Superior temporal gyrus (tissue), 1 donor: Measurements from ENCODE around the gene CBR3.
"Not testable (repeated sequence)": the region's sequence is repeated elsewhere in the genome, so short reads cannot be mapped to it uniquely, and the experiment has no call there.

Experiments used
- DNase-seq: peaks from one replicate; pipeline ENCODE4 v3.0.0-alpha.2; 2016; ENCODE audit errors: extremely low spot score

CBR3 gene

GRCh38 chr21:36117286-36117741, 17.6 kb upstream of the CBR3 start:
- no peak for DNase-seq

- no peak for DNase-seq
Observed at GRCh38 chr21:36120304-36120888, 14.5 kb upstream of the CBR3 start.

GRCh38 chr21:36122977-36123376, 11.9 kb upstream of the CBR3 start:
- no peak for DNase-seq

GRCh38 chr21:36124395-36124794, 10.5 kb upstream of the CBR3 start:
- DNase-seq = no peak

- DNase-seq = peak; percentile 81
Observed at GRCh38 chr21:36125512-36126207, 9.2 kb upstream of the CBR3 start.

GRCh38 chr21:36126208-36126565, 8.7 kb upstream of the CBR3 start:
- DNase-seq = no peak

GRCh38 chr21:36126621-36127110, 8.2 kb upstream of the CBR3 start:
- no peak for DNase-seq

GRCh38 chr21:36127250-36127904, 7.5 kb upstream of the CBR3 start:
- no peak for DNase-seq

- no peak for DNase-seq
Observed at GRCh38 chr21:36127977-36128376, 6.9 kb upstream of the CBR3 start.

GRCh38 chr21:36129219-36129618, 5.7 kb upstream of the CBR3 start:
- no peak for DNase-seq

GRCh38 chr21:36130414-36130762, 4.5 kb upstream of the CBR3 start:
- not testable (repeated sequence) for DNase-seq

- DNase-seq = peak; percentile 30
Observed at GRCh38 chr21:36130839-36131238, 4.0 kb upstream of the CBR3 start.

GRCh38 chr21:36132696-36133095, 2.2 kb upstream of the CBR3 start:
- DNase-seq = no peak

- peak; percentile 80 for DNase-seq
Observed at GRCh38 chr21:36135391-36136102, 668 bp downstream of the CBR3 start.

GRCh38 chr21:36139791-36140190, 4.9 kb downstream of the CBR3 start:
- DNase-seq = not testable (repeated sequence)

GRCh38 chr21:36141513-36141925, 6.6 kb downstream of the CBR3 start:
- peak; percentile 97 for DNase-seq

GRCh38 chr21:36144233-36144632, 9.4 kb downstream of the CBR3 start:
- not testable (repeated sequence) for DNase-seq

- no peak for DNase-seq
Observed at GRCh38 chr21:36145259-36145658, 10.4 kb downstream of the CBR3 start.

- DNase-seq = no peak
Observed at GRCh38 chr21:36147911-36148310, 13.0 kb downstream of the CBR3 start.

GRCh38 chr21:36148886-36149285, 14.0 kb downstream of the CBR3 start:
- DNase-seq = no peak

- DNase-seq = peak; percentile 63
Observed at GRCh38 chr21:36149788-36150711, 15.2 kb downstream of the CBR3 start.
